GM10266 (cell line): Measurements from ENCODE around the gene PDAP1.

Source experiments
- DNase-seq: peaks from one replicate; pipeline ENCODE4 v3.0.0; 2012; ENCODE audit errors: extremely low spot score
- CTCF ChIP-seq: IDR thresholded peaks from 2 replicates; pipeline ENCODE4 v1.5.1; 2012; ENCODE audit warnings: mild to moderate bottlenecking, low read depth; ENCODE audit not compliant: control insufficient read depth, insufficient read depth; ENCODE audit errors: missing control alignments

PDAP1 gene

DNA sequence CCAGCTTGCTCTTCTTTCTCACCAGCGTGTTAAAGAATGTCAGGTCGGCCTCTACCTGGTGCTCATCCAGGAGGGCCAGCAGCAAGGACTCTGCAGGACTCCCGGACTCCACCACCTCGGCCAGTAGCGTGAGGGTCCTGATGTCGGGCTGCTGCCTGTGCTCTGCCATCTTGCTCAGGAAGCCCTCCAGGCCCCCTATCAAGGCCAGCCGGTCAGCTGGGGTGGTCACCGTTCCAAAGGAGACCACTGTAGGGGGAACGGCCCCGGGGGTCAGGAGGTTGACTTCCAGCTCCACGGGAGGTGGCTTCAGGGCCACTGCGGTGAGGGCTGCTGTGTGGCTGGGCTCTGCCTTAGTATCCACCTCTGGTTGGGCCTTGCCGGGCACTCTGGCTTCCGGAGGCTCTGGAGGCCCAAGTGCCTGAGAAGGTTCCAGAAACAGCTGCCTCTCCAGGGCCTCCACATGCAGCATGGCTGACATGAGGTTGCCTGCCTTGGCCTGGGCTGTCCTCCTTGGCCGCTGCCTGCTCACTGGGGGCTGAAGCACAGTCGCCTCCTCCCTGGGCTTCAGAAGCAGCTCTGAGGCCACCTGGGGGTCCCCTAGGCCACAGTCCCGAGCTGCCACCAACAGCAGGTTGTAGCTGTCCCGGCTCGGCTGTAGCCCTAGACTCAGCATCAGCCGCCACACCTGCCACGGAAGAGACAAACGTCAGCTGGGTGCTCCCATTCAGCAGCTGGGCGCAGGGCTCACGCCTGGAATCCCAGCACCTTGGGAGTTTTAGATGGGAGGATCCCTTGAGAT, 16.7 kb upstream of the PDAP1 start:
- no peak for DNase-seq
- TF ChIP-seq CTCF: no peak

GRCh38 chr7:99422625-99423024, 14.2 kb upstream of the PDAP1 start:
- DNase-seq: no peak

DNA sequence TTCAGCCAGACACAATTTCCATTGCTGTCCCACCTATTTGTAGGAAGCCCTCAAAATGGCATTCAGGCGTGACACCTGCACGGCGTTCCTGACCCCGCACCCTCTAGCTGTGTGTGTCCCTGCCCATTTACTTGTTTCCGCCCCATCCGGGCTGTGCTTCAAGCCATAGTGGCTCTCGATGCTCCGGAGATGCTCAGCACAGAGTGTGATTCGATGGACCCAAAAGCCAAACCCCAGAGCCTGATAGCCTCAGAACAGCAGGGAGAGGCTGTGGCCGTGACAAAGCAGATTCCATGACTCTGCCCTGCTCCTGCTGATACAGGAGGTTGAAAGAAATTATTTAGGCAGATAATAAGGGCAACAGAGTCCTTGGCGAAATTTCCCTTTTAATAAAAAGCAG, 13.8 kb upstream of the PDAP1 start:
- no peak for TF ChIP-seq CTCF
- DNase-seq: no peak

More at GRCh38 chr7:99422625-99423024, 14.2 kb upstream of the PDAP1 start:
- no peak for TF ChIP-seq CTCF

- no peak for TF ChIP-seq CTCF
- no peak for DNase-seq
Observed at GRCh38 chr7:99420986-99421385, 12.6 kb upstream of the PDAP1 start.

GRCh38 chr7:99420213-99420612, 11.8 kb upstream of the PDAP1 start:
- TF ChIP-seq CTCF: no peak

DNA sequence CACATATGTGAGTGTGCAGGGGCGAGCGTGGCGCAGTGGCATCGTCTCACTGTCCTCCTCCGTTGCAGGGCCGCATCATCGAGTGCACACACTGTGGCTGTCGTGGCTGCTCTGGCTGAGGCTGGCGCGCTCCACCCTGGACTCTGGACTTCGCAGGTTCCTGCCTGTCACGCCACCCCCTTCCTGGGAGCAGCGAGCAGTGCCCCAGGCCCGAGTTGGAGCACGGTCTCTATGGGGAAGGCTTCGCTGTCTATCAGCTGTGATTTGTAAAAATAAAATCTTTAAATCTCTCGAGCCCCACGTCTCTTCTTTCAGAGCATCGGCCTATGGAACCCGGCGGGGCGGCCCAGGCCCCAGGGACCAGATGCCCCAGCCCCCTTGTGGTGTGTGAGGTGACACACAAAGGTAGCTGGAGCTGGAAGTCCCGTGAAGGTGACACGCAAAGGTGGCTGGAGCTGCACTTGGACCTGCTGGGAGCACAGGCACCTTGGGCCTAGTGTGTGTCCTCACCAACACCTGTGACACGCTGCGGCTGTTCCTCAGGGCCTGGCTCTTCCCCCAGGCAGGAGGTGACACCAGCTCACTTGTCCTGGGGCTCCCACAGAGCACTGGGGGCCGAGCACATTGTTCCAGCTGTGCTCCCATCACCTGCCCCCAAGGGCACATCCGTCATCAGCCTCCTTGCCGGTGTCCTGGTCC, 11.1 kb upstream of the PDAP1 start:
- no peak for TF ChIP-seq CTCF
- no peak for DNase-seq

More at GRCh38 chr7:99420213-99420612, 11.8 kb upstream of the PDAP1 start:
- no peak for DNase-seq

- DNase-seq: no peak
- TF ChIP-seq CTCF: no peak
Observed at GRCh38 chr7:99418260-99418659, 9.9 kb upstream of the PDAP1 start.
